H1 (cell line): Measurements from ENCODE around the gene COASY.

Experiments used
- CTCF ChIP-seq, 3 experiments: IDR thresholded peaks; 1 replicate in 2 of 3; 2 replicates in 1 of 3; pipeline versions ENCODE4 v1.5.1 to v1.6.1; 2011; ENCODE audit warnings: low read length in 3 of 3, mild to moderate bottlenecking in 3 of 3, inconsistent platforms in 2 of 3, low read depth in 1 of 3, moderate library complexity in 1 of 3; ENCODE audit not compliant: insufficient read depth in 1 of 3; ENCODE audit errors: control extremely low read depth in 1 of 3
- EZH2 ChIP-seq: fragments of 200-600 bp; sonication (generic); IDR thresholded peaks from 2 replicates; pipeline ENCODE4 v1.7.1; 2012; ENCODE audit warnings: low read depth, mild to moderate bottlenecking, moderate library complexity, low read length, inconsistent platforms; ENCODE audit not compliant: severe bottlenecking
- JUND ChIP-seq: IDR thresholded peaks from 2 replicates; pipeline ENCODE4 v1.6.1; 2011; ENCODE audit warnings: mild to moderate bottlenecking, improper control_type of control experiment, low read length
- MAX ChIP-seq: IDR thresholded peaks from 2 replicates; pipeline ENCODE4 v1.6.1; 2012; ENCODE audit warnings: inconsistent platforms
- POLR2A ChIP-seq, 2 experiments: IDR thresholded peaks; 1 replicate in 1 of 2; 2 replicates in 1 of 2; pipeline ENCODE4 v1.6.1; 2011; ENCODE audit warnings: low read depth in 2 of 2, low read length in 2 of 2, mild to moderate bottlenecking in 2 of 2; ENCODE audit errors: control extremely low read depth in 1 of 2
- POLR2AphosphoS5 ChIP-seq: IDR thresholded peaks from 2 replicates; pipeline ENCODE4 v1.6.1; 2011; ENCODE audit warnings: low read depth, low read length
- RBBP5 ChIP-seq: IDR thresholded peaks from 2 replicates; pipeline ENCODE4 v1.7.1; 2012; ENCODE audit warnings: low read depth, mild to moderate bottlenecking, inconsistent platforms, low read length, moderate library complexity, borderline replicate concordance
- SP1 ChIP-seq: IDR thresholded peaks from 2 replicates; pipeline ENCODE4 v1.6.1; 2011; ENCODE audit warnings: low read depth, low read length
- TAF1 ChIP-seq: IDR thresholded peaks from 2 replicates; pipeline ENCODE4 v1.6.1; 2011; ENCODE audit warnings: mild to moderate bottlenecking, low read depth, low read length
- TAF7 ChIP-seq: optimal IDR thresholded peaks from 2 replicates; pipeline ENCODE3; 2011; ENCODE audit warnings: low read depth, mild to moderate bottlenecking, inconsistent platforms, low read length, moderate library complexity, borderline replicate concordance
- TEAD4 ChIP-seq: IDR thresholded peaks from 2 replicates; pipeline ENCODE4 v1.6.1; 2012; ENCODE audit warnings: low read depth, low read length, inconsistent platforms, mixed read lengths
- YY1 ChIP-seq: IDR thresholded peaks from 2 replicates; pipeline ENCODE4 v1.6.1; 2011; ENCODE audit warnings: low read depth, mild to moderate bottlenecking, low read length

- no peak for TF ChIP-seq EZH2
- TF ChIP-seq RBBP5: no peak
- TF ChIP-seq YY1: no peak
- TF ChIP-seq POLR2AphosphoS5: no peak
- no peak for TF ChIP-seq SP1
- TF ChIP-seq CTCF (IDR thresholded peaks at IDR 0.05; ENCODE audit: control extremely low read depth in 1 of 3, insufficient read depth in 1 of 3, low read depth in 1 of 3, low read length in 3 of 3): no peak
- TF ChIP-seq MAX: no peak
- TF ChIP-seq TAF1: no peak
- no peak for TF ChIP-seq POLR2A (IDR thresholded peaks at IDR 0.05; ENCODE audit: control extremely low read depth in 1 of 2, low read depth in 2 of 2, low read length in 2 of 2)
- no peak for TF ChIP-seq TEAD4
- TF ChIP-seq JUND: no peak
- no peak for TF ChIP-seq TAF7
Measured at GRCh38 chr17:42560246-42560645, 1.7 kb upstream of the COASY start.
